ENCODE data around the gene CDC16.

DNA sequence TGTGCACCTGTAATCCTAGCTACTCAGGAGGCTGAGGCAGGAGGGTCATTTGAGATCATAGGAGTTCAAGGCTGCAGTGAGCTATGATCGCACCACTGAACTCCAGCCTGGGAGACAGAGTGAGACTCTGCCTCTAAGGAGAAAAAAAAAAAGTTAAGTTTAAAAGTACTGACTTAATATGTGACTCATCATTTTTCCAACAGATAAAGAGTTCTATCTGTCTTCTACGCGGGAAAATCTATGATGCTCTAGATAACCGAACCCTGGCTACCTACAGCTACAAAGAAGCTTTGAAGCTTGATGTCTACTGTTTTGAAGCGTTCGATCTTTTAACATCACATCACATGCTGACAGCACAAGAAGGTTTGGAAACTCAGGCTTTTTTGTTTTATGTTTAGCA, 7.2 kb downstream of the CDC16 start:
- TF ChIP-seq CTCF (conservative IDR thresholded peaks at IDR 0.05; ENCODE audit: low read depth, low read length): no peak
- no peak for TF ChIP-seq EZH2 (IDR thresholded peaks at IDR 0.05; ENCODE audit: borderline replicate concordance, low read depth, low read length, poor library complexity, severe bottlenecking)

Data from A673 (cell line).